Measurements from ENCODE around the gene UMAD1.

UMAD1 gene

DNA sequence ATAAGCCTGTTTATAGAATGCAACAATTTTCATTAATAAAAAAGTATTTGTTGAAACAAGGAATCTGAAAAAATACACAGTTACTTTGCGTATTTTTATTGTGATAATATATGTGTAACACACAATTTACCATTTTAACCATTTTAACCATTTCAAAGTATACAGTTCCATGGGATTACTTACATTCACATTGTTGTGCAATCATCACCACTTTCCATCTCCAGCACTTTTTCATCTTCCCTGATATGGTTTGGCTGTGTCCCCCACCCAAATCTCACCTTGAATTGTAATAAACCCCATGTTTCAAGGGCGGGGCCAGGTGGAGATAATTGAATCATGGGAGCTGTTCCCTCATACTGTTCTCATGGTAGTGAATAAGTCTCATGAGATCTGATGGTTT is 266.8 kb downstream of the UMAD1 start:
- DNase-seq = no peak

- DNase-seq = no peak
These were observed 268.1 kb downstream of the UMAD1 start for GRCh38 chr7:7908622-7909145.

- DNase-seq = no peak
These were observed 268.8 kb downstream of the UMAD1 start for GRCh38 chr7:7909376-7909775.

- DNase-seq = peak; percentile 36
These were observed 271.0 kb downstream of the UMAD1 start for GRCh38 chr7:7911369-7912123.

- DNase-seq = no peak
These were observed 272.4 kb downstream of the UMAD1 start for GRCh38 chr7:7912937-7913336.

DNA sequence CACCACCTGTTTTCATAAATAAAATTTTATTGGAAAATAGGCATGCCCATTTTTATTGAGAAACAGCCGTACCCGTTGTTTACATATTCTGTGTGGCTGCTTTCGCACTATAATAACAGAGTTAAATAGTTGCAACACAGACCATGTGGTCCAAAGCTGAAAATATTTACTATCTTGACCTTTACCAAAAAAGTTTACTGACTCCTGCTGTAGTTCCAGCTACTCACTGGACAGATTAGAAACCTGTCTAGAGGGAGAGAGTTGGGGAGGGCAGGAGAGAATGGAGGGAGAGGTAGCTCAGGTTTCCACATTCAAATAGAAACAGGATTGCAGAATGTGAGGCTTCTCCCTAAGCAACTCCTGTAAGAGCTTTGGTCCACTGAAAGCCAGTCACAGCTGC is 273.0 kb downstream of the UMAD1 start:
- DNase-seq = no peak

GRCh38 chr7:7914547-7914946 is 274.0 kb downstream of the UMAD1 start:
- DNase-seq = no peak

DNA sequence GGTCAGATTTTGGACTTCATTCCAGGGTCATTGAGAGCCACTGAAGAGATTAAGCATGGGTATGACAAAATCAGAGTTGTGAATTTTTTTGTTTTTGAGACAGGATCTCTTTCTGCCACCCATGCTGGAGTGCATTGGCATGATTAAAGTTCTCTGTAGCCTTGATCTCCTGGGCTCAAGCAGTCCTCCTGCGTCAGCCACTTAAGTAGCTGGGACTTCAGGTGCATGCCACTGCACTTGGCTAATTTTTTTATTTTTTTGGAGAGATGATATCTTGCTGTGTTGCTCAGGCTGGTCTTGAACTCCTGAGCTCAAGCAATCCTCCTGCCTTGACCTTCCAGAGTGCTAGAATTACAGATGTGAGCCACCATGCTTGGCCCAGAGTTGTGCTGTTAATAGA is 275.5 kb downstream of the UMAD1 start:
- no peak for DNase-seq

GRCh38 chr7:7917593-7917992 is 277.0 kb downstream of the UMAD1 start:
- DNase-seq = no peak

GRCh38 chr7:7918736-7919448 is 278.3 kb downstream of the UMAD1 start:
- DNase-seq = no peak

- no peak for DNase-seq
These were observed 278.9 kb downstream of the UMAD1 start for GRCh38 chr7:7919449-7919945.

DNA sequence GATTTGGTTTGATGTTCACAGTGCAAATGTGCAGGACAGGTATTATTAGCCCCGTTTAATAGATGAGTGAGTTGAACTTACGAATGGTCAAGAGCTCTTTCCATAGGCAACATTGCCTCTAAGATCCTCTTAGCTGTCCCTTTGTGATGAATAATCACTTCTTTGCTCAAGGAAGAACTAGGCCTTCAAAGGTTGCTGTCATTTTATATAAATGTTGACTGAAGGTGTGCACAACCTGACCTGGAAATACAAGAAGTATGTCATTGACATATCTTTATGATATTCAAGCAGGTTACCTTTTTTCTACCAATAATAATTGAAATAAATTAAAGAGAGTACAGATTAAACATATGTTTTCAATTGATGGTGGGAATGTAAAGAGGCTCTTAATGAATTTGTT is 279.5 kb downstream of the UMAD1 start:
- no peak for DNase-seq

GRCh38 chr7:7920481-7920880 is 279.9 kb downstream of the UMAD1 start:
- no peak for DNase-seq

- no peak for DNase-seq
These were observed 281.3 kb downstream of the UMAD1 start for GRCh38 chr7:7921830-7922229.

DNA sequence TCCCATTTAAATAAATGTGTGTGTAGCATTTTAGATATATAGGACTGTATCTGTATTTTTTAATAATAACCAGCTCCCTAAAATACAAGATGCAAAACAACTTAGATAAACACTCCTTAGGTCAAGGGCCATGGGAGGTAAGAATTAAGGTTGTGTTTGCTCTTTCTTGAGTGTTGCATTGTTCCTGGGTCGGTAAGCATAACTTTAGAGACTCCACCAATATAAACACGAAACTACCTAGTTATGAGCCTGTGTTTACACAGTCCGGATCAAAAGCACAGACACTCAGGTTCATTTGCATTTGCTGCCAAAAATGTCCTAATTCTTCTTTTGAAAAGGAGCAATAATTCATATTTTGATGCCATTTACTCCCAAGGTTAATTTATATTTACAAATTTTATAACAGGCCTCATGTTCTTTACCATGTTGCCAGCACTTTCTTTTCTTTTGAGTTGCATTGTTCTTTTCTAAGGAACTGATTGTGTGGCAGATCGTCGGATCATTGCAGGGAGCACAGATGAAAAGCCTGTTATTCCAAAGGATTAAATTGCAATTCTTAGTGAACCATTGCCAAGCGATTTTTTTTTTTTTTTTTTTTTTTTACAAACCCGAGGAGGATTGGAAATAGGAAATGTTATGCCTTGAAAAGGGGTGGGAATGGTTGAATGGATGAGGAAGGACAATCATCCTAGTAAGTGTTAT is 282.3 kb downstream of the UMAD1 start:
- no peak for DNase-seq

GRCh38 chr7:7923818-7924217 is 283.3 kb downstream of the UMAD1 start:
- DNase-seq = no peak

DNA sequence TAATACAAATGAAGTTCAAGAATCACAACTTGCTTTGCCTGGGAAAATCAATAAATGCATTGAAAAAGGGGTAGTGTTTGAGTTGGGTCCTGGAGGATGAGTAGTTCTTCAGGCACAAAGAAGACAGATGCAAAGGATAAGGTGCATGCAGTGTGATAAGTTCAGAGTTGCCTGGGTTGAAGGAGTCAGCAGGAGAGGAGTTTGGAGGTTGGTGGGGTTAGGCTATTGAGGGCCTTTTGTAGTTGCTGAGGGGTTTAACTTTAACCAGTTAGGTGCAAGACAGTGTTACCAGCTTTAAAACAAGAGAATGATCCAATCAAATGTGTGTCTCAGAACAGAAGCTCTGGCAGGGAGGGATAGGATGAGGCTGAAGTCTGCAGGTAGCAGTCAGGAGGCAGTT is 283.8 kb downstream of the UMAD1 start:
- no peak for DNase-seq
